SJSA1 (cell line): Measurements from ENCODE around the gene LIN54. TPM values are rescaled to one million over a fixed set of nuclear protein-coding genes. Genes with fewer than 3 reads are reported as not detected.
"Not testable (repeated sequence)": the region's sequence is repeated elsewhere in the genome, so short reads cannot be mapped to it uniquely, and the experiment has no call there.

Experiments
- DNase-seq, 2 experiments: peaks; one replicate each; pipeline ENCODE4 v3.0.0-alpha.2; 2015 to 2020; ENCODE audit warnings: low spot score in 2 of 2, low read depth in 1 of 2
- H3K27ac ChIP-seq: fragments of 250-450 bp; sonication (Bioruptor Pico); 2 replicates; pipeline ENCODE4 v1.5.1; 2020; ENCODE audit warnings: mild to moderate bottlenecking, moderate library complexity
- H3K27me3 ChIP-seq: fragments of 250-450 bp; sonication (Bioruptor Pico); replicated peaks from 2 replicates; pipeline ENCODE4 v1.5.1; 2020; ENCODE audit warnings: mild to moderate bottlenecking, moderate library complexity
- H3K36me3 ChIP-seq: fragments of 250-450 bp; sonication (Bioruptor Pico); 2 replicates; pipeline ENCODE4 v1.5.1; 2020; ENCODE audit warnings: mild to moderate bottlenecking
- H3K4me1 ChIP-seq: fragments of 250-450 bp; sonication (Bioruptor Pico); replicated peaks from 2 replicates; pipeline ENCODE4 v1.6.1; 2021; ENCODE audit warnings: mild to moderate bottlenecking
- H3K4me3 ChIP-seq: fragments of 250-450 bp; sonication (Bioruptor Pico); 2 replicates; pipeline ENCODE4 v1.5.1; 2020; ENCODE audit warnings: mild to moderate bottlenecking
- H3K9me3 ChIP-seq: fragments of 250-450 bp; sonication (Bioruptor Pico); replicated peaks from 2 replicates; pipeline ENCODE4 v1.5.1; 2020; ENCODE audit warnings: mild to moderate bottlenecking
- total RNA-seq: library from RNA; depleted of rRNA; stranded (reverse); fragments of >200 nt; shearing (Covaris generic); gene quantifications from 2 replicates; pipeline ENCODE4 v1.2.3, GENCODE V29; 2014; rRNA removed

Gene LIN54
- total RNA-seq = 22.4 and 42.4 TPM in 2 replicates

DNA sequence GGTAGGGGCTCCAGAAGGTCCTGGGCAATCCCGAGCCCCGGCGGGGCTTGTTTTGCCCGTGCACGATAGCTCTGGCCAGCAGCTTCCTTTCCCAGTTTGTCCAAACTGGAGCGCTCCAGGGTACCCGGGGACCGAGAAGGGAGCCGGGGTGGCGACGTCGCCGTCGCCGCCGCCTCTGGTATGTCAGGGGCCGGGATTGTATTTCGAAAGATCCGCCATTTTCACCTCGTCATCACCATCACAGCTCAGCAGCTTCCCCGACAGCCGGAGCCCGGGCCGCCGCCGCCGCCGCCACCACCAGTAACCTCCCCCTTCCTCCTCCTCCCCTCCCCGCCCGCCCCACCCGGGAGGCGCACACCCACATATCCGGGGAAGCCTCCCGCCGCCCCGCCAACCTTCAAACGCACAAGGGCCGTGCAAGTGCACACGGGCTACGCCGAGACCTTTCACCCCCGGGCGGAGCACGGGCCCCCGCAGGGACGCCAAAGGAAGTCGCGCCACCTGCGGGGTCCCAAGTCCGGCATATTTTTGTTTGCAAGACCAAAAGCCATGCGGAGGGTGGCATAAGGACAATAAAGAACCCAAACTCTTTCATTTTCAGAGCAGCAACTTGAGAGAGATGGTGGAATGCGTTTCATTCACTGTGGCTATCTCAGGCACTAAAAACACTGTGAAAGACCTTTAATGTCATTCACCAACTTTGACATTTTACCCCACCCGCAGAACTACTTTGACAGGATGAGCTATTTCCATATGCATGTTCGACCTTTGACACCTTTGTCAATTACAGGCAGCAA, at the start of gene LIN54:
Gene LIN54, minus strand, starts transcription at position 302 of the 797 bp plus-strand sequence. CDS start 25,979 bp downstream, outside the sequence.
- peak; percentile 65 to 84 for DNase-seq
- peaks cover 7% of the 10 kb centered on the region; the same call in 1 of the 2 replicates for H3K4me1 ChIP-seq
- H3K36me3 ChIP-seq = peaks cover 6% of the 10 kb centered on the region
- H3K27me3 ChIP-seq = no peaks in the 10 kb centered on the region
- H3K4me3 ChIP-seq = peak within 1 kb of the TSS; percentile 87
- H3K27ac ChIP-seq = peak within 1 kb of the TSS; percentile 90
- H3K9me3 ChIP-seq = no peaks in the 10 kb centered on the region

DNA sequence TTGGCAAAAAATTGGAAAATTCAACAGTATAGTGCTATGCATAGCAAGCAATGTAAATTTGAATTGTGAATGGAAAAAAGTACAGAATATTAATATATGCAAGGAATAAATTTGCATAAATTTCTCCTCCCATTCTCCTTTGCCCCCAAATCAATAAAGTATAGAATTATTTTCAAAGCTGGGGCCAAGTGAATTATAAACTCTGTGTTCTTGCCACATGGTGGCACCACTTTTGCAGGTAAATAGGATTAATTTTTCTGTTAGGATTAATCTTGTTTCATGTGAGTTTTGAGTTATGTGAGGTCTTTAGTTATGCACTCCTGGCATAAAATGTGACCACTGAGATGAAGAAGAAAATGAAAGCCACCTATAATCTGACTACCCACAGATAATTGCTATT, 44.3 kb upstream of the LIN54 start:
- H3K4me1 ChIP-seq = no peaks in the 10 kb centered on the region
- DNase-seq = no peak
- no peak overlapping the region for H3K27ac ChIP-seq
- no peaks in the 10 kb centered on the region for H3K9me3 ChIP-seq
- no peak overlapping the region for H3K4me3 ChIP-seq
- peaks cover 48% of the 10 kb centered on the region for H3K36me3 ChIP-seq
- H3K27me3 ChIP-seq = no peaks in the 10 kb centered on the region

DNA sequence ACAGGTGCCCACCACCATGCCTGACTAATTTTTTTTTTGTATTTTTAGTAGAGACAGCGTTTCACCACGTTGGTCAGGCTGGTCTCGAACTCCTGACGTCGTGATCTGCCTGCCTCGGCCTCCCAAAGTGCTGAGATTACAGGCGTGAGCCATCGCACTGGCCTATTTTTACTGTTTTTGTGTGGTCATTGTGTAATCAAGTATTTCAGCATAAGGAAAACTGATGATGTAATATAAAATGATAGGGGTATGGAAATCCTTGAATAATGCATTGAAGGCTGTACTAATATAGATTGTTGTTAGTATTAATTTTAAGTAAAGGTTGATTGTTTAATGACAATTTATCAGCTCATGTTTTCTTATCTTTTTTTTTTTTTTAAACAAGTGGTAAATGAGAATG, 38.2 kb upstream of the LIN54 start:
- H3K36me3 ChIP-seq = peaks cover 40% of the 10 kb centered on the region
- not testable (repeated sequence) for H3K27me3 ChIP-seq, H3K27ac ChIP-seq, DNase-seq, H3K4me3 ChIP-seq, H3K4me1 ChIP-seq, H3K9me3 ChIP-seq

DNA sequence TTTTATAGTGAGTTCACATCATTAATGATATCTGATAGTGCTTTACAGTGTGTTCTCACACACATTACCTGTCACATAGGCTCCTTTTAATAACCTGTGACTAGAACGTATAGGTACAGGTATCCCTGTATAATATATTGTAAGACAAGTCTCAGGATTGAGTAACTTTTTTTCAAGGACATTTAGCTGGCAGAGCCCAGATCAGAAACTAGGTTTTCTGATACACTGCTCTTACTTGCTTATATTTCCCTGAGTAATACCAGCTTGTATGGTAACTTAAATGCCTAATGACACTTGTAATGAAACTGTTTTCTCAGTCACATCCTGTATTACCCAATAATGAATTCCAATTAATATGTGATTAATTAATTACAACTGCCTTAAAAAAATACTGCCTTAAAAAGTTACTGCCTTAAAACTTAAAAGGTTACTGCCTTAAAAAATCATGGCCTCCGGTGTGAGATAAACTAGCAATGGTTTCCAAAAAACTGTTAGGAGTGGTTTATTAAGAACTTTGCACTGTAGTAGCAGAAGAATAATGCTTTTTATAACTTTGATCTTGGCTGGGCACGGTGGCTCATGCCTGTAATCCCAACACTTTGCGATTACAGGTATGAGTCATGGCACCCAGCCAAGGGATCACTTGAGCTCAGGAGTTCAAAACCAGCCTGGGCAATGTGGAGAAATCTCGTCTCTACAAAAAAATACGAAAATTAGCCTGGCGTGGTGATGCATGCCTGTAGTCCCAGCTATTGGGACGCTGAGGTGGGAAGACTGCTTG, 36.3 kb upstream of the LIN54 start:
- Histone ChIP-seq H3K9me3 (no peaks in the 10 kb centered on the region), H3K27me3 (no peaks in the 10 kb centered on the region), H3K27ac (no peak overlapping the region), H3K36me3 (peaks cover 34% of the 10 kb centered on the region), H3K4me3 (no peak overlapping the region), H3K4me1 (no peaks in the 10 kb centered on the region)
- no peak for DNase-seq

DNA sequence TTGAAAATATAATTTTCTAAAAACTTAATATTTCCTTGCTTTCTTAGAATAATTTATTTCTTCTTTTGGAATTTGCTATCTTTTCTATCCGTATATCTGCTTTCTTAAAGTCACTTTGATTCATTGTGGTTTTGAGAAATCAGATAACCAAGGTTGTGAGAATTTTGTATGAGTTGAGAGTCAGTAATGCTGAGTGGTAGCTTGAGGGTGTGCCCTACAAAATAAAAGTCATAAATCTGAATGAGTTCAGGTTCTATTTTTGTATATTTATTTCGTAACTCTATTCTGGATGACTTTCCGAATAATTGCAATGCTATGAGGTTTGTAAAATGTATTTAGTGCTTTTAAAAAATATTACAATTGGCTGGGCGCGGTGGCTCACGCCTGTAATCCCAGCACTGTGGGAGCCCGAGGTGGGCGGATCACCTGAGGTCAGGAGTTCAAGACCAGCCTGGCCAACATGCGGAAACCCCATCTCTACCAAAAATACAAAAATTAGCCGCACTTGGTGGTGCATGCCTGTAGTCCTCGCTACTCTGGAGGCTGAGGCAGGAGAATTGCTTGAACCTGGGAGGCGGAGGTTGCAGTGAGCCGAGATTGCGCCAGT, 33.3 kb upstream of the LIN54 start:
- peaks cover 19% of the 10 kb centered on the region for H3K36me3 ChIP-seq
- H3K27me3 ChIP-seq = no peaks in the 10 kb centered on the region
- H3K27ac ChIP-seq = no peak overlapping the region
- H3K9me3 ChIP-seq = no peaks in the 10 kb centered on the region
- no peaks in the 10 kb centered on the region for H3K4me1 ChIP-seq
- H3K4me3 ChIP-seq = no peak overlapping the region
- DNase-seq = no peak

DNA sequence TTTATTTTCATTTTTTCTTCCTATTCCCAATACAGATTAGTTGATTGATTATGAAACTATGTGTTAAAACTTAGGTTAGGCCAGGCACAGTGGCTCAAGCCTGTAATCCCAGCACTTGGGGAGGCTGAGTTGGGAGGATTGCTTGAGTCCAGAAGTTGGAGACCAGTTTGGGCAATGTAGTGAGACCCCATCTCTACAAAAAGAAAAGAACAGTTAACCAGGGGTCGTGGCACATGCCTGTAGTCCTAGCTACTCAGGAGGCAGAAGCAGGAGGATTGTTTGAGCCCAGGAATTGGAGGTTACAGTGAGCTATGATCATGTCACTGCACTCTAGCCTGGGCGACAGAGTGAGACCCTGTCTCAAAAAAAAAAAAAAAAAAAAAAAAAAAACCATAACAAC, 32.5 kb upstream of the LIN54 start:
- H3K27ac ChIP-seq = not testable (repeated sequence)

DNA sequence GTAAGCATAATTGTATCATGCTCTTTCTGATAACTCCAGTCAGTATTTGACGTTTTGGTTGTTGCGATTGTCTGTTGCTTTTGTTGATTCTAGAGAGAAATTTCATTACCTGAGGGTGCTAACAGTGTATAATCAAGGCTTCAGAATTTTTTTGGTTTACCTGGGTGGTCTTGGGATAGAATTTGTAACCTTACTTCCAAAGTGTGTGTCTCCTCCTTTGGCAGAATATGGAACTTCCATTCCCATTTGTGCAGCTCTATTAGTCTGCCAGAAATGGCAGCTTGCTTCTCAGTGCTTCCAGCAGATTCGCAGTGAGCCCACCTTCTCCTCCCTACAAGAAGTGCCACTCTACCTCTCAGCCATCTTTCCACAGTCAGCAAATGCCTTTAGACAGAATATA, 29.6 kb upstream of the LIN54 start:
- H3K27ac ChIP-seq = no peak overlapping the region
- H3K36me3 ChIP-seq = peaks cover 13% of the 10 kb centered on the region
- no peaks in the 10 kb centered on the region for H3K9me3 ChIP-seq
- H3K4me3 ChIP-seq = no peak overlapping the region
- no peaks in the 10 kb centered on the region for H3K27me3 ChIP-seq
- DNase-seq = no peak
- peaks cover 9% of the 10 kb centered on the region; the same call in 1 of the 2 replicates for H3K4me1 ChIP-seq

More for the DNA sequence above, 32.5 kb upstream of the LIN54 start:
- DNase-seq, H3K4me3 ChIP-seq, H3K9me3 ChIP-seq, H3K27me3 ChIP-seq, H3K4me1 ChIP-seq: not testable (repeated sequence)
- peaks cover 19% of the 10 kb centered on the region for H3K36me3 ChIP-seq

DNA sequence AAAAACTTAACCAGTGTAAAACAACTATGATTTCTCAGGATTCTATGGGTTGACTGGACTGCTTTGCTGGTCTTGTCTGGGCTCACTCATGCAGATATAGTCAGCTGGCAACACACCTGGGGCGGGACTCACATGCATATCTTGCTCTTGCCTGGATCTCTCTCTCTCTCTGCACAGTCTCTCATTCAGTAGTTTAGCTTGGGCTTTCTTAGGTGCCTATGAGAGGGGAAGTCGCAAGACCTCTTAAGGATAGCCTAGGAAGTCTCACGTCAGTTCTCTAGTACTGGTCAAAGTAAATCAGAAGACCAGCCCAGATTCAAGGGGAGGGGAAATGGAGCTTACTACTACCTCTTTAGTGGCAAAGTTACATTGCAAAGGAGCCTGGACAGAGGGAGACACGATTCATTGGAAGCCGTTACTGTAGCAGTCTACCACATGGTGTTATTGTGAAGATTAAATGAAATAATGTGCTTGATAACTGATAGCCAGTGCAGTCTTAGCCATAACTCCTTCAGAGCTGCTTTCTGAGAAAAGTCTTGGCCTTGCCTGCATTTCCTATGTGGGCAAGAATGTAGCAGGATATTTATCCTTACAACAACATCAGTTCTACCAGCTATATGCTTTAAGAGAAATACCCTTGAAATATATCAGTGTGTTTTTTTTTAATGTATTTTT, 26.5 kb upstream of the LIN54 start:
- H3K27ac ChIP-seq = no peak overlapping the region
- DNase-seq = no peak
- H3K4me3 ChIP-seq = no peak overlapping the region

DNA sequence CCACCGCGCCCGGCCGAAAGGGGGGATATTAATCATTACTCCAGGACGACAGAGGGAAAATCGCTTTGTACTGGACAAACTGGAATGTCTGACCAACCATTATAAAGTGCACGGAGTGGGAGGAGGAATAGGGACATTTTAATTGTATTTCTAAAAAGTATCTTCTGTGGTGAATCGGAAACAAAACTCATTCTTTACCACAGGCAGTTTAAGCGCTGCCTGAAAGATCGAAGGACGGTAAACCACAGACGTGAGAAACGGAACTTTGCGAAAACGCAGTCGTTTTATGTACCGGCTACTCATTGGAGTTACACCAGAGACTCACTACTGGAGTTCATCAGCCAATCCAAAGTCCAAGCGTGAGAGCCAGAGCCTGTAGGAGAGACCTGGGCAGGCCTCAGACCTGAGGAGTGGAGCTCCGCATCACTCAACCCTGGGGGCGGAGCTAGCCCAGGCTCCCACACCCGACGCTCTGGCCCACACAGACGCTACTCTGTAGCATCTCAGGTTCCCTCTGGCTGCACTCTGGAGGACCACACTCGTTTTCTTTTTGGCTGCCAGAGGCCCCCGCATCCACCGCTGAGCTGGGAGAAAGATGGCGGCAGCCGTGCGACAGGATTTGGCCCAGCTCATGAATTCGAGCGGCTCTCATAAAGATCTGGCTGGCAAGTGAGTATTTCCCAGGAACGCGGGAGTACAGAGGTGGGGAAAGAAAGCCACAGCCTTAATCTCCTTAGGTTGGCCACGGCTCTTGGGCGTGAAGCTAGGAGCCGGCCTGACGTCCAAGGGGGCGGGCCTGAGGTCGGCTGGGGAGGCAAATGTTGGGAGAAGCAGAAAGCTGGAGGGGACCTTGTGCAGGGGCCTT, 24.2 kb upstream of the LIN54 start, which contains the start of gene COPS4:
Gene COPS4, plus strand, starts transcription at position 554 of the 865 bp plus-strand sequence. Its CDS starts 42 bp downstream, at position 596.
- H3K4me3 ChIP-seq = peak within 1 kb of the TSS; percentile 55
- peaks cover 4% of the 10 kb centered on the region; the same call in 1 of the 2 replicates for H3K36me3 ChIP-seq
- no peaks in the 10 kb centered on the region for H3K27me3 ChIP-seq
- peaks cover 9% of the 10 kb centered on the region; the same call in 1 of the 2 replicates for H3K4me1 ChIP-seq
- peak; percentile 96 to 99 for DNase-seq
- peak within 1 kb of the TSS; percentile 82 for H3K27ac ChIP-seq
- no peaks in the 10 kb centered on the region for H3K9me3 ChIP-seq

More for the DNA sequence above, 26.5 kb upstream of the LIN54 start:
- Histone ChIP-seq H3K36me3 (peaks cover 11% of the 10 kb centered on the region), H3K4me1 (peaks cover 9% of the 10 kb centered on the region; the same call in 1 of the 2 replicates), H3K9me3 (no peaks in the 10 kb centered on the region), H3K27me3 (no peaks in the 10 kb centered on the region)

DNA sequence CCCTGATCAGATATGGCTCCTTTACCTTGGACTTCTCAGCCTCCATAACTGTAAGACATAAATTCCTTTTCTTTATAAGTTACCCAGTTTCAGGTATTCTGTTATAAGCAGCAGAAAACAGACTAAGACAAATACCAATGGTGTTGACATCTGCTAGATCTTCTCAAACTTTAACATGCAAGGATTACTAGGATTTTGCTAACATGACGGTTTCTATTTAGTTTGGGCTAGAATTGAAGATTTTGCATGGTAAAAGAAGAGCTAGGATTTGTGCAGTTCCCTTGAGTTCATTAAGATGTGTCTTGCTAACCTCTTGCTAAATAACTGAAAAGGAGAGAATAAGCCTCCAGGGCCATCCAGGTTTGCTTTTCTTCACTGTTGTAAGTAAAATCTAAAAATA, 19.1 kb upstream of the LIN54 start:
- no peak overlapping the region for H3K27ac ChIP-seq
- no peaks in the 10 kb centered on the region for H3K36me3 ChIP-seq
- H3K4me1 ChIP-seq = no peaks in the 10 kb centered on the region
- no peak for DNase-seq
- no peaks in the 10 kb centered on the region for H3K27me3 ChIP-seq
- H3K9me3 ChIP-seq = 0 out of 2 replicates have a peak, but pooled peaks cover 3% of the 10 kb centered on the region
- H3K4me3 ChIP-seq = no peak overlapping the region

DNA sequence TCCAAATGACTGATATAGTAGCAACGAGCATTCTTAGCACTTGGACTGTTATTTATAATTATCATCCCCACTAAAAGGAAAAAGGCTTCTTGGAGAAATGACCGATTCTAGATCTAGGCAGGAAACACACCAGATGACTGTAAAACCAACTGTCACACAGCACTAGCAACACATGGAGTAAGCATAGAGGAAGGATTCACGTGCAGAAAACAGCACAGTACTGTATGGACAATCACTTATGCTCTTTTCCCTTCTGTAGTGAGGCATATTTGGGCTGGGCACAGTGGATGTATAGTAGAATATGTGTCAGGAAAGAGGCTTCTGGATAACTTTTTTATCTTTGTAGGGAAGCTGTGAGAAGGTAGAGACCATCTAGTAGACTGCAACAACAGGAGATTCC, 18.4 kb upstream of the LIN54 start:
- Histone ChIP-seq H3K9me3 (peaks cover 6% of the 10 kb centered on the region; the same call in 1 of the 2 replicates), H3K4me3 (no peak overlapping the region), H3K27ac (no peak overlapping the region), H3K36me3 (no peaks in the 10 kb centered on the region), H3K27me3 (no peaks in the 10 kb centered on the region), H3K4me1 (no peaks in the 10 kb centered on the region)
- DNase-seq = no peak

DNA sequence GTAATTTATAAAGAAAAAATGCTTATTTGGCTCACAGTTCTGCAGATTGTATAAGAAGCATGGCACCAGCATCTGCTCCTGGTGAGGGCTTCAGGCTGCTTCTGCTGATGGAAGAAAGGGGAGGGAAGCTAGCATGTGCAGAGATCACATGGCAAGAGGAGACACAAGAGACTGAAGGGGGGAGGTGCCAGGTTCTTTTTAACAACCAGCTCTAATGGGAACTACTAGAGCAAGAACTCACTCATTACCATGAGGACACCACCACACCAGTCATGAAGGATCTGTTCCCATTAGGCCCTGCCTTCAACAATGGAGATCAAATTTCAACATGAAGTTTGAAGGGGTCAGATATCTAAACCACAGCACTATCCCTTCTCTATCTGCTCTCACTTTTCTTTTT, 14.9 kb upstream of the LIN54 start:
- Histone ChIP-seq H3K4me3 (no peak overlapping the region), H3K9me3 (peaks cover 10% of the 10 kb centered on the region; the same call in 1 of the 2 replicates), H3K27ac (no peak overlapping the region), H3K4me1 (no peaks in the 10 kb centered on the region), H3K36me3 (no peaks in the 10 kb centered on the region), H3K27me3 (no peaks in the 10 kb centered on the region)
- DNase-seq = no peak
